ENCODE measurements around the gene PHLPP2. TPM values are rescaled to one million over a fixed set of nuclear protein-coding genes. Genes with fewer than 3 reads are reported as not detected.

The PHLPP2 gene, protein sequence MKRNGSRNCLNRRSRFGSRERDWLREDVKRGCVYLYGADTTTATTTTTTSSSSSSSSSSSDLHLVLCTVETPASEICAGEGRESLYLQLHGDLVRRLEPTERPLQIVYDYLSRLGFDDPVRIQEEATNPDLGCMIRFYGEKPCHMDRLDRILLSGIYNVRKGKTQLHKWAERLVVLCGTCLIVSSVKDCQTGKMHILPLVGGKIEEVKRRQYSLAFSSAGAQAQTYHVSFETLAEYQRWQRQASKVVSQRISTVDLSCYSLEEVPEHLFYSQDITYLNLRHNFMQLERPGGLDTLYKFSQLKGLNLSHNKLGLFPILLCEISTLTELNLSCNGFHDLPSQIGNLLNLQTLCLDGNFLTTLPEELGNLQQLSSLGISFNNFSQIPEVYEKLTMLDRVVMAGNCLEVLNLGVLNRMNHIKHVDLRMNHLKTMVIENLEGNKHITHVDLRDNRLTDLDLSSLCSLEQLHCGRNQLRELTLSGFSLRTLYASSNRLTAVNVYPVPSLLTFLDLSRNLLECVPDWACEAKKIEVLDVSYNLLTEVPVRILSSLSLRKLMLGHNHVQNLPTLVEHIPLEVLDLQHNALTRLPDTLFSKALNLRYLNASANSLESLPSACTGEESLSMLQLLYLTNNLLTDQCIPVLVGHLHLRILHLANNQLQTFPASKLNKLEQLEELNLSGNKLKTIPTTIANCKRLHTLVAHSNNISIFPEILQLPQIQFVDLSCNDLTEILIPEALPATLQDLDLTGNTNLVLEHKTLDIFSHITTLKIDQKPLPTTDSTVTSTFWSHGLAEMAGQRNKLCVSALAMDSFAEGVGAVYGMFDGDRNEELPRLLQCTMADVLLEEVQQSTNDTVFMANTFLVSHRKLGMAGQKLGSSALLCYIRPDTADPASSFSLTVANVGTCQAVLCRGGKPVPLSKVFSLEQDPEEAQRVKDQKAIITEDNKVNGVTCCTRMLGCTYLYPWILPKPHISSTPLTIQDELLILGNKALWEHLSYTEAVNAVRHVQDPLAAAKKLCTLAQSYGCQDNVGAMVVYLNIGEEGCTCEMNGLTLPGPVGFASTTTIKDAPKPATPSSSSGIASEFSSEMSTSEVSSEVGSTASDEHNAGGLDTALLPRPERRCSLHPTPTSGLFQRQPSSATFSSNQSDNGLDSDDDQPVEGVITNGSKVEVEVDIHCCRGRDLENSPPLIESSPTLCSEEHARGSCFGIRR (N-terminal part only)
- total RNA-seq: 9.3 TPM
- long read RNA-seq, partial matches to known transcripts: 8 of 11 reads
- long read RNA-seq, other reads (novel, unspliced or antisense): 3 of 11 reads

DNA sequence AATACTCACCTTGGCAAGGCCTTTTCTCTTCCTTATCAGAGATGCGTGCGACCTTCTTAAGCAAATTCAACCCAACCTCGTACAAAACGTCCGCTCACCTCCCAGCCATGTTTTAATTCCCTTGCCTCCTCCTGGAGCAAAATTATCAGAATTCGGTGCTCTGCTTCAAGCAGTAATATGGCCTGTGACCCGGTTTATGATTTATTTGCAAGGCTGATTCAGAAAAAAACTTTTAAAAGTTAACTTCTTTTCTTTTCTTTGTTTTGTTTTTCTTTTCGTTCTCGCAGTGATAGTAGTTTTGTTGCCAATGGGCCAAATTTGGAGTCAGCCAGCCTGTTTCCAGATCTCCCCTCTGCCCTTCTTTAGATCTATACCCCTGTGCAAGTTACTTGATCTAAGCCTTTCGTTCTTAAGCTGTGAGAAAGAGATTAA, at the start of gene PHLPP2:
Gene PHLPP2 (minus strand): TSS at position 382 of the 432 bp plus-strand sequence. CDS start 9,906 bp downstream, outside the sequence.
- Histone ChIP-seq H3K4me3 (peak within 1 kb of the TSS; percentile 80), H3K27ac (peak within 1 kb of the TSS; percentile 87), H3K27me3 (no peaks in the 10 kb centered on the region), H3K4me1 (peaks cover 21% of the 10 kb centered on the region), H3K36me3 (no peaks in the 10 kb centered on the region), H3K9me3 (no peaks in the 10 kb centered on the region)
- TF ChIP-seq, protein P1, sequence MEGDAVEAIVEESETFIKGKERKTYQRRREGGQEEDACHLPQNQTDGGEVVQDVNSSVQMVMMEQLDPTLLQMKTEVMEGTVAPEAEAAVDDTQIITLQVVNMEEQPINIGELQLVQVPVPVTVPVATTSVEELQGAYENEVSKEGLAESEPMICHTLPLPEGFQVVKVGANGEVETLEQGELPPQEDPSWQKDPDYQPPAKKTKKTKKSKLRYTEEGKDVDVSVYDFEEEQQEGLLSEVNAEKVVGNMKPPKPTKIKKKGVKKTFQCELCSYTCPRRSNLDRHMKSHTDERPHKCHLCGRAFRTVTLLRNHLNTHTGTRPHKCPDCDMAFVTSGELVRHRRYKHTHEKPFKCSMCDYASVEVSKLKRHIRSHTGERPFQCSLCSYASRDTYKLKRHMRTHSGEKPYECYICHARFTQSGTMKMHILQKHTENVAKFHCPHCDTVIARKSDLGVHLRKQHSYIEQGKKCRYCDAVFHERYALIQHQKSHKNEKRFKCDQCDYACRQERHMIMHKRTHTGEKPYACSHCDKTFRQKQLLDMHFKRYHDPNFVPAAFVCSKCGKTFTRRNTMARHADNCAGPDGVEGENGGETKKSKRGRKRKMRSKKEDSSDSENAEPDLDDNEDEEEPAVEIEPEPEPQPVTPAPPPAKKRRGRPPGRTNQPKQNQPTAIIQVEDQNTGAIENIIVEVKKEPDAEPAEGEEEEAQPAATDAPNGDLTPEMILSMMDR (IDR thresholded peaks at IDR 0.05): no peak
- DNase-seq (no peak), ATAC-seq (no peak)
- intact Hi-C loops (cut with DNase I): no loop called here

DNA sequence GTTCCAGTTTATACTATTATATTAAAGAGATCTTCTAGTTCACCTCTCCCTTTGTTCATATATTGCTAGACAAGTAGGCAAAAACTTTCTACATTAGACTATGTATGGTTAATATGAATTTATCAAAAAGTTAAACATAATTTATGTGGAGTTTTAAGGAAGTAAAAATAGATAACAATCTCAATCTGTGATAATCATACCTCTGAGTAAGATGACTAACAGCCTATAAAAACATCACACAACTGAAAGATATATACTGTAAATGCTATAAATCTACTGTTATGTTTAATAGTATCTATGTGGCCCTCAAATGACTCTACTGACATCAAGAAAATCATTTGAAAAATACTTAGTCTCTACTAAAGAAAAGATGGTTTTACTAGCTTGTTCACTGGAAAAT, 47.1 kb upstream of the PHLPP2 start:
- Histone ChIP-seq H3K27me3 (no peaks in the 10 kb centered on the region), H3K4me3 (no peak overlapping the region), H3K9me3 (no peaks in the 10 kb centered on the region), H3K4me1 (no peaks in the 10 kb centered on the region), H3K27ac (no peak overlapping the region), H3K36me3 (peaks cover 80% of the 10 kb centered on the region)
- intact Hi-C loops (cut with DNase I): no loop called here
- no peak for ATAC-seq
- TF ChIP-seq, protein P1 (IDR thresholded peaks at IDR 0.05): no peak
- DNase-seq: no peak

DNA sequence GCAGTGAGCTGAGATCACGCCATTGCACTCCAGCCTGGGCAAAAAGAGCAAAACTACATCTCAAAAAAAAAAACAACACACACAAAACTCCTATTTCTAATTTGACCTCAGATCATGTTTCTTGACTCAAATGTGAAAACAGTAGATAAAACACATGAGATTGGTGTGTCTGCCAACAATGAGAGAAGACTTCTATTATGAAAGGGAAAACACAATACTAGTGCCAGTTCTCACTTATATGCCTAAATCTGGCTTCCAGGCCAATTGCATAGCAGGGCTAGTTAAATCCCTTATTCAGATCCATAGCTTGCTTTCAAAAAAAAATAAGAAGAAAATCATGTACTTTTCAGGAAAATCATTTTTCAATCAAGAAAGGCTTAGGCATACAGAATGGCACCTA, 44.7 kb upstream of the PHLPP2 start:
- intact Hi-C loops (cut with DNase I): no loop called here
- H3K9me3 ChIP-seq: no peaks in the 10 kb centered on the region
- peaks cover 86% of the 10 kb centered on the region for H3K36me3 ChIP-seq
- no peak overlapping the region for H3K27ac ChIP-seq
- no peaks in the 10 kb centered on the region for H3K4me1 ChIP-seq
- TF ChIP-seq, protein P1 (IDR thresholded peaks at IDR 0.05): no peak
- DNase-seq (no peak), ATAC-seq (no peak)
- H3K4me3 ChIP-seq: no peak overlapping the region
- no peaks in the 10 kb centered on the region for H3K27me3 ChIP-seq

DNA sequence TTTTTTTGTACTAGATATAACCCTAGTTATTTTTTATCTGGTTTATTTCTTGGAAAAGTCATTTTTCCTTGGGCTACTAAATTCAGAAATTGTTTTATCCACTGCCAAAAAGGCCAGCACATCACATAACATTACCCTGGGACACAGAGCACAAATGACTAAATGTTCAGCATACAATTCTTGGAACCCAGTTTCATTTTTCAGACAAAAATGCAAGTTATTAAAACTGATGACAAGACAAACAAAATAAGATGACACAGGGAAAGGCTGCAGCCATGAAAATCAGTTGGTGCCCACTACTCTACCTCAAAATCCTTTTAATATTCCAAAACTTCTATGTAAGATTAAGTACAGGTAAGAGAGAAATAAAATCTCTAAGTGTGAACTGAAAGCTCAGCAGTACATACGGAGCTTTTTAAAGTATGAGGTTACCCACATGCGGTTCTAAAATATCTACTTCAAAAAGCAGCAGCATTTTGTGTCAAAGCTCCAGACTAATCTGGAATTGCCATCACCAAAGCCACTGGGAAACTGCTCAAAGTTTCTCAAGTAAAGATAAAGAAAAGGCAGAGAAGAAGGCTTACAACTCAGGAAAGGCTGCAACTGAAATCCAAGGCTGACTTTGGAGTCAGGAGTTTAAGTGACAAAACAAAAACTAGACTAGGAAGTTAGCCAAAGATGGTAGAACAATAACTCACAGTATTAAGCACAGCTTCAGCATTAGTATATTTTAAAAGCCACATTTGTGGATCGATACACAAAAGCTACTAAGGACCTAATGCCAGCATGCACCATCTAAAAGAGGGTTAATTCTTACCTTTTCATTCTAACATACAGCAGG, 42.8 kb upstream of the PHLPP2 start:
- no peaks in the 10 kb centered on the region for H3K27me3 ChIP-seq
- no peak overlapping the region for H3K4me3 ChIP-seq
- no peak overlapping the region for H3K27ac ChIP-seq
- H3K9me3 ChIP-seq: no peaks in the 10 kb centered on the region
- ATAC-seq (no peak), DNase-seq (no peak)
- H3K4me1 ChIP-seq: no peaks in the 10 kb centered on the region
- intact Hi-C loops (cut with DNase I): no loop called here
- H3K36me3 ChIP-seq: peaks cover 86% of the 10 kb centered on the region
- TF ChIP-seq, protein P1 (IDR thresholded peaks at IDR 0.05): no peak

Measured in upper lobe of right lung (tissue), 1 donor.